H1 (cell line): ENCODE data around the gene ERI3.

ENCODE experiments used
- CBX5 ChIP-seq: fragments of 300-800, 300-1000 bp; sonication (generic); IDR thresholded peaks from 2 replicates; pipeline ENCODE4 v1.7.1; 2016; ENCODE audit warnings: antibody characterized with exemption, low read length, low read depth
- EP300 ChIP-seq, 2 experiments: IDR thresholded peaks; 1 replicate in 1 of 2; 2 replicates in 1 of 2; pipeline ENCODE4 v1.6.1; 2011 to 2012; ENCODE audit warnings: low read depth in 2 of 2, low read length in 2 of 2, mild to moderate bottlenecking in 2 of 2, borderline replicate concordance in 1 of 2, inconsistent platforms in 1 of 2, moderate library complexity in 1 of 2
- POLR2AphosphoS5 ChIP-seq: IDR thresholded peaks from 2 replicates; pipeline ENCODE4 v1.6.1; 2011; ENCODE audit warnings: low read depth, low read length
- POU5F1 ChIP-seq: IDR thresholded peaks from 2 replicates; pipeline ENCODE4 v1.6.1; 2011; ENCODE audit warnings: low read depth, mild to moderate bottlenecking, low read length, moderate library complexity

- TF ChIP-seq POLR2AphosphoS5 (no peak), POU5F1 (no peak), EP300 (IDR thresholded peaks at IDR 0.05; ENCODE audit: borderline replicate concordance in 1 of 2, low read depth in 2 of 2, low read length in 2 of 2) (no peak), CBX5 (no peak)
Observed at GRCh38 chr1:44238660-44239059, 116.4 kb downstream of the ERI3 start.
